Liver (tissue), 9 donors: ENCODE data around the gene SLC6A17. TPM values are rescaled to one million over a fixed set of nuclear protein-coding genes. Genes with fewer than 3 reads are reported as not detected.
A peak's percentile ranks its signal among the peaks of the same experiment; 100 is the strongest.

Source experiments
- DNase-seq: peaks from one replicate; pipeline ENCODE4 v3.0.0-alpha.2; 2017; ENCODE audit warnings: low spot score
- H3K27ac ChIP-seq, 2 donors: one replicate each; pipeline ENCODE4 v1.7.0; 2013; ENCODE audit warnings: inconsistent platforms in 2 of 2, low read length in 2 of 2, control low read depth in 1 of 2, low read depth in 1 of 2, mild to moderate bottlenecking in 1 of 2
- H3K27me3 ChIP-seq, 4 donors: one replicate each; pipeline versions ENCODE4 v1.6.1 to v1.7.0; 2013; ENCODE audit warnings: low read length in 3 of 4, inconsistent platforms in 1 of 4, mild to moderate bottlenecking in 1 of 4, moderate library complexity in 1 of 4; ENCODE audit not compliant: control insufficient read depth in 4 of 4, insufficient read depth in 4 of 4
- H3K36me3 ChIP-seq, 4 donors: one replicate each; pipeline versions ENCODE4 v1.6.1 to v1.7.0; 2013; ENCODE audit warnings: low read length in 3 of 4, mild to moderate bottlenecking in 3 of 4, low read depth in 1 of 4, moderate library complexity in 1 of 4; ENCODE audit not compliant: control insufficient read depth in 4 of 4, insufficient read depth in 3 of 4
- H3K4me1 ChIP-seq, 4 donors: one replicate each; pipeline versions ENCODE4 v1.6.1 to v1.7.0; 2013; ENCODE audit warnings: low read length in 3 of 4, mild to moderate bottlenecking in 3 of 4, moderate library complexity in 1 of 4; ENCODE audit not compliant: control insufficient read depth in 4 of 4, insufficient read depth in 4 of 4
- H3K4me3 ChIP-seq, 3 donors: one replicate each; pipeline versions ENCODE4 v1.6.1 to v1.7.0; 2013; ENCODE audit warnings: low read length in 3 of 3, control low read depth in 1 of 3, low read depth in 1 of 3, mild to moderate bottlenecking in 1 of 3
- H3K9ac ChIP-seq, 2 donors: one replicate each; pipeline ENCODE4 v1.7.0; 2013; ENCODE audit warnings: low read length in 2 of 2, mild to moderate bottlenecking in 2 of 2, moderate library complexity in 2 of 2, control low read depth in 1 of 2, low read depth in 1 of 2
- H3K9me3 ChIP-seq, 4 donors: one replicate each; pipeline versions ENCODE4 v1.6.1 to v1.7.0; 2013; ENCODE audit warnings: low read length in 3 of 4; ENCODE audit not compliant: control insufficient read depth in 4 of 4
- ATF3 ChIP-seq: IDR thresholded peaks from 2 replicates; pipeline ENCODE4 v1.6.1; 2016; ENCODE audit warnings: antibody characterized with exemption
- CTCF ChIP-seq: fragments of 150-350 bp; IDR thresholded peaks from 2 replicates; pipeline ENCODE4 v1.5.1; 2017; ENCODE audit warnings: improper control_type of control experiment, low read depth, low read length; ENCODE audit not compliant: missing input control
- EGR1 ChIP-seq, 2 donors: IDR thresholded peaks; 2 replicates each; pipeline ENCODE4 v1.6.1; 2016 to 2018; ENCODE audit warnings: antibody characterized with exemption in 2 of 2, low read depth in 2 of 2
- FOXA1 ChIP-seq: IDR thresholded peaks from 2 replicates; pipeline ENCODE4 v1.6.1; 2016; ENCODE audit warnings: antibody characterized with exemption
- FOXA2 ChIP-seq: IDR thresholded peaks from 2 replicates; pipeline ENCODE4 v1.6.1; 2016; ENCODE audit warnings: antibody characterized with exemption
- GABPA ChIP-seq, 2 donors: IDR thresholded peaks in 1 of 2; conservative IDR thresholded peaks in 1 of 2; 2 replicates each; pipeline ENCODE4 v1.6.1; 2016; ENCODE audit warnings: antibody characterized with exemption in 2 of 2, mild to moderate bottlenecking in 1 of 2, moderate library complexity in 1 of 2
- HNF4A ChIP-seq, 2 donors: conservative IDR thresholded peaks; 2 replicates each; pipeline ENCODE4 v1.6.1; 2016; ENCODE audit warnings: antibody characterized with exemption in 2 of 2, mild to moderate bottlenecking in 2 of 2
- HNF4G ChIP-seq: IDR thresholded peaks from 2 replicates; pipeline ENCODE4 v1.6.1; 2016; ENCODE audit warnings: antibody characterized with exemption
- RAD21 ChIP-seq, 2 donors: IDR thresholded peaks; 2 replicates each; pipeline ENCODE4 v1.6.1; 2016; ENCODE audit warnings: antibody characterized with exemption in 2 of 2, mild to moderate bottlenecking in 2 of 2
- REST ChIP-seq: IDR thresholded peaks from 2 replicates; pipeline ENCODE4 v1.6.1; 2016; ENCODE audit warnings: antibody characterized with exemption, mild to moderate bottlenecking
- RXRA ChIP-seq, 2 donors: IDR thresholded peaks; 2 replicates each; pipeline ENCODE4 v1.6.1; 2017 to 2018; ENCODE audit warnings: antibody characterized with exemption in 2 of 2, mild to moderate bottlenecking in 1 of 2
- TAF1 ChIP-seq: conservative IDR thresholded peaks from 2 replicates; pipeline ENCODE4 v1.6.1; 2016; ENCODE audit warnings: antibody characterized with exemption, mild to moderate bottlenecking
- YY1 ChIP-seq: IDR thresholded peaks from 2 replicates; pipeline ENCODE4 v1.6.1; 2016; ENCODE audit warnings: antibody characterized with exemption, mild to moderate bottlenecking
- WGBS: extraction: QIAGEN DNeasy Blood & Tissue Kit; methylation state at CpG from one replicate; pipeline ENCODE4 v1.1.7; 2013; 5-methylcytosine and 5-hydroxymethylcytosine counted together
- polyA plus RNA-seq, 2 donors: library from polyadenylated mRNA; stranded (reverse) in 1 of 2; unstranded in 1 of 2; fragments of 200-250 nt in 1 of 2; fragments of >200 nt in 1 of 2; fragmentation: Nextera tagmentation in 1 of 2; extraction: Ambion mirVana in 1 of 2; gene quantifications; one replicate each; pipeline versions ENCODE4 v1.2.1 to v1.2.3, GENCODE V29; 2013 to 2015
- total RNA-seq, 2 donors: library from RNA; depleted of rRNA; stranded (reverse); fragments of >200 nt; gene quantifications; one replicate each; pipeline ENCODE4 v1.2.3, GENCODE V29; 2014
- TF ChIP-seq, protein P1 (sequence below): IDR thresholded peaks from 2 replicates; pipeline ENCODE4 v1.6.1; 2016; ENCODE audit warnings: antibody characterized with exemption
- donor health status: healthy.
- donor health status: healthy.
- donor health status: healthy.
- donor health status: healthy.
- donor health status: healthy.

The SLC6A17 gene
- total and polyA plus RNA-seq, 4 donors: not detected

DNA sequence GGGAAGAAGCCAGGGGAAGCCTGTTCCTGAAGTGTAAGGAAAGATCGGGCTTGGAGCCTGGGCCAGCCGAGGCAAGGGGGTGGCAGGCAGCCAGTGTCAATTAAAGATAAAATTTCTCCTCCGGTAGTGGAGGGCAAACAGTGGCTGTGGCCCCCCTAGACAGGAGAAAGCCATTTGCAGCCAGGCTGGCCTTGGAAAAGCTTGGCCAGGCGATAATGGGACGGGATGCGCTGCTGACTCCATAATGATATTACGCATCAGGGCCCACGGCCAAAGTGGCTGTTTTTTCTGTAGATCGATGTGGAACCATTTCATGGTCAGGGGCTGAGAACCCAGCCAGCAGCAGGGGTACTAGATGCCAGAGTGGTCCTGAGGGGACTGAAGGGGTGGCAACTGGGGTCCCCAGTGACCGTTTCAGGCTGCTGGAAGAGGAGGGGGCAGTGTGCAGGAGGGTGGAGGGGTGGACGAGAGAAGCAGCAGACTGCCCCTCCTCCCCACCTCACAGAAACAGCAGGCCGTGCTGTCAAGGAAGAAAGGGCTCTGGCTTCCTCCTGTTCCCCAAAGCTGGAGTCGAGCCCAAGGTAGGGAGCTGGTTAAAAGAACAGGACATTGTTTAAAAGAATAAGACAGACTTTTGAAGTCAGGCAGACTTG is 85.0 kb downstream of the SLC6A17 start:
- no peak for DNase-seq
- TF ChIP-seq CTCF (no peak), YY1 (no peak), HNF4A (conservative IDR thresholded peaks at IDR 0.05) (no peak), TAF1 (no peak), REST (no peak), FOXA2 (no peak), GABPA (IDR thresholded peaks at IDR 0.05 in 1 of 2, conservative IDR thresholded peaks at IDR 0.05 in 1 of 2) (no peak), RAD21 (IDR thresholded peaks at IDR 0.05) (no peak), ATF3 (no peak), FOXA1 (no peak), HNF4G (no peak), RXRA (IDR thresholded peaks at IDR 0.05) (no peak), EGR1 (IDR thresholded peaks at IDR 0.05; ENCODE audit: low read depth in 2 of 2) (no peak)
- TF ChIP-seq, protein P1, sequence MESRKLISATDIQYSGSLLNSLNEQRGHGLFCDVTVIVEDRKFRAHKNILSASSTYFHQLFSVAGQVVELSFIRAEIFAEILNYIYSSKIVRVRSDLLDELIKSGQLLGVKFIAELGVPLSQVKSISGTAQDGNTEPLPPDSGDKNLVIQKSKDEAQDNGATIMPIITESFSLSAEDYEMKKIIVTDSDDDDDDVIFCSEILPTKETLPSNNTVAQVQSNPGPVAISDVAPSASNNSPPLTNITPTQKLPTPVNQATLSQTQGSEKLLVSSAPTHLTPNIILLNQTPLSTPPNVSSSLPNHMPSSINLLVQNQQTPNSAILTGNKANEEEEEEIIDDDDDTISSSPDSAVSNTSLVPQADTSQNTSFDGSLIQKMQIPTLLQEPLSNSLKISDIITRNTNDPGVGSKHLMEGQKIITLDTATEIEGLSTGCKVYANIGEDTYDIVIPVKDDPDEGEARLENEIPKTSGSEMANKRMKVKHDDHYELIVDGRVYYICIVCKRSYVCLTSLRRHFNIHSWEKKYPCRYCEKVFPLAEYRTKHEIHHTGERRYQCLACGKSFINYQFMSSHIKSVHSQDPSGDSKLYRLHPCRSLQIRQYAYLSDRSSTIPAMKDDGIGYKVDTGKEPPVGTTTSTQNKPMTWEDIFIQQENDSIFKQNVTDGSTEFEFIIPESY: no peak
- Histone ChIP-seq H3K27ac (peak overlapping the region; percentile 36 to 61), H3K9ac (no peak overlapping the region), H3K4me1 (no peaks in the 10 kb centered on the region), H3K4me3 (no peak overlapping the region), H3K27me3 (no peaks in the 10 kb centered on the region), H3K9me3 (no peaks in the 10 kb centered on the region), H3K36me3 (no peaks in the 10 kb centered on the region)
- 62% methylated on average over 13 of the region's 13 CpGs for WGBS
